Endothelial cell of umbilical vein (primary cell): ENCODE measurements around the gene LOXL3. TPM values are rescaled to one million over a fixed set of nuclear protein-coding genes. Genes with fewer than 3 reads are reported as not detected.

ENCODE experiments used
- BruUV-seq: library from RNA; stranded (reverse); fragments of 400-500 nt; replicated peaks from 2 replicates; lab custom pipeline; 2021; lab: Mats Ljungman, UMichigan
- CTCF ChIA-PET: fragments of 300-600, 350-600 bp; sonication (Branson Sonifier 250); formaldehyde crosslinking; loops from one replicate; lab custom pipeline; 2021; ENCODE audit warnings: antibody characterized with exemption, inconsistent platforms; lab: Charles Lee
- POLR2A ChIA-PET: fragments of 300-600, 350-600 bp; sonication (Branson Sonifier 250); formaldehyde crosslinking; loops from one replicate; lab custom pipeline; 2021; ENCODE audit warnings: antibody characterized with exemption, inconsistent platforms; lab: Charles Lee
- DNase-seq: peaks from one replicate; pipeline ENCODE4 v3.0.0-alpha.2; 2011; ENCODE audit warnings: low read depth, low spot score
- FAIRE-seq: peaks from 2 replicates; lab custom pipeline; 2011; peaks lifted over from hg19 to GRCh38; lab: Jason Lieb, UNC
- H2AFZ ChIP-seq: 2 replicates; pipeline ENCODE4 v1.6.0; 2012; ENCODE audit warnings: low read depth, low read length, control low read depth, inconsistent platforms
- H3K27ac ChIP-seq: 2 replicates; pipeline ENCODE4 v1.5.1; 2011; ENCODE audit warnings: low read depth, mild to moderate bottlenecking, control low read depth, low read length, moderate library complexity; ENCODE audit not compliant: insufficient read depth
- H3K27me3 ChIP-seq, 2 experiments: 2 replicates each; pipeline versions ENCODE4 v1.6.0 to v1.6.1; 2011; ENCODE audit warnings: low read length in 2 of 2, mixed read lengths in 1 of 2; ENCODE audit not compliant: control insufficient read depth in 2 of 2, insufficient read depth in 2 of 2
- H3K36me3 ChIP-seq, 2 experiments: 2 replicates in 1 of 2; 3 replicates in 1 of 2; pipeline ENCODE4 v1.5.1; 2011; ENCODE audit warnings: low read length in 2 of 2, mild to moderate bottlenecking in 1 of 2, moderate library complexity in 1 of 2; ENCODE audit not compliant: control insufficient read depth in 2 of 2, insufficient read depth in 2 of 2; ENCODE audit errors: extremely low read depth in 1 of 2
- H3K4me1 ChIP-seq: 3 replicates; pipeline ENCODE4 v1.5.1; 2011; ENCODE audit warnings: mild to moderate bottlenecking, low read length; ENCODE audit not compliant: control insufficient read depth, insufficient read depth; ENCODE audit errors: extremely low read depth
- H3K4me2 ChIP-seq: 2 replicates; pipeline ENCODE4 v1.6.1; 2011; ENCODE audit warnings: low read length, control low read depth, mixed read lengths; ENCODE audit not compliant: insufficient read depth
- H3K4me3 ChIP-seq, 3 experiments: fragments of 200-600 bp in 1 of 3; sonication (generic), shearing (Covaris generic) in 1 of 3; replicated peaks in 1 of 3; 2 replicates each; pipeline ENCODE4 v1.5.1; 2011 to 2016; ENCODE audit warnings: control low read depth in 3 of 3, low read length in 3 of 3, mild to moderate bottlenecking in 2 of 3, inconsistent platforms in 1 of 3, low read depth in 1 of 3, moderate library complexity in 1 of 3; ENCODE audit not compliant: insufficient read depth in 1 of 3
- H3K79me2 ChIP-seq: 2 replicates; pipeline ENCODE4 v1.6.0; 2012; ENCODE audit warnings: low read length, inconsistent platforms; ENCODE audit not compliant: control insufficient read depth, insufficient read depth
- H3K9ac ChIP-seq: replicated peaks from 2 replicates; pipeline ENCODE3; 2011; ENCODE audit warnings: low read length, control low read depth; ENCODE audit not compliant: insufficient read depth; ENCODE audit errors: extremely low read depth
- H3K9me1 ChIP-seq: replicated peaks from 3 replicates; pipeline ENCODE4 v1.6.0; 2011; ENCODE audit warnings: mild to moderate bottlenecking, low read length; ENCODE audit not compliant: control insufficient read depth, insufficient read depth; ENCODE audit errors: extremely low read depth
- H3K9me3 ChIP-seq: replicated peaks from 2 replicates; pipeline ENCODE4 v1.5.1; 2012; ENCODE audit warnings: low read length, inconsistent platforms; ENCODE audit not compliant: control insufficient read depth, insufficient read depth
- H4K20me1 ChIP-seq: replicated peaks from 2 replicates; pipeline ENCODE3; 2011; ENCODE audit warnings: mild to moderate bottlenecking, low read length; ENCODE audit not compliant: control insufficient read depth, insufficient read depth; ENCODE audit errors: extremely low read depth
- CTCF ChIP-seq, 2 donors: IDR thresholded peaks; 1 replicate in 1 of 2; 2 replicates in 1 of 2; pipeline ENCODE4 v1.5.1; 2011; ENCODE audit warnings: low read length in 2 of 2, mild to moderate bottlenecking in 2 of 2, moderate library complexity in 2 of 2, control low read depth in 1 of 2, inconsistent platforms in 1 of 2, low read depth in 1 of 2; ENCODE audit not compliant: insufficient read depth in 1 of 2; ENCODE audit errors: extremely low read depth in 1 of 2
- EZH2 ChIP-seq: IDR thresholded peaks from 2 replicates; pipeline ENCODE4 v1.6.1; 2012; ENCODE audit warnings: borderline replicate concordance, low read depth, mild to moderate bottlenecking, moderate library complexity, low read length, inconsistent platforms; ENCODE audit not compliant: severe bottlenecking
- FOS ChIP-seq: IDR thresholded peaks from 2 replicates; pipeline ENCODE4 v1.6.1; 2011; ENCODE audit warnings: mild to moderate bottlenecking, low read length, moderate library complexity, borderline replicate concordance; ENCODE audit not compliant: insufficient read depth
- GATA2 ChIP-seq: IDR thresholded peaks from 2 replicates; pipeline ENCODE4 v1.7.0; 2011; ENCODE audit warnings: low read depth, mild to moderate bottlenecking, moderate library complexity, mixed read lengths, low read length; ENCODE audit not compliant: insufficient read length, insufficient read depth
- JUN ChIP-seq: IDR thresholded peaks from 2 replicates; pipeline ENCODE4 v1.6.1; 2011; ENCODE audit warnings: borderline replicate concordance, low read depth; ENCODE audit not compliant: insufficient read length, insufficient read depth
- MAX ChIP-seq: IDR thresholded peaks from 2 replicates; pipeline ENCODE4 v1.6.1; 2011; ENCODE audit not compliant: insufficient read depth, insufficient read length
- MYC ChIP-seq: IDR thresholded peaks from one replicate; pipeline ENCODE4 v1.6.1; 2011; ENCODE audit warnings: mild to moderate bottlenecking, low read depth, low read length
- POLR2A ChIP-seq: IDR thresholded peaks from 2 replicates; pipeline ENCODE4 v1.6.1; 2012; ENCODE audit warnings: low read depth, mild to moderate bottlenecking, control low read depth, low read length
- POLR2AphosphoS5 ChIP-seq: IDR thresholded peaks from 2 replicates; pipeline ENCODE4 v1.6.1; 2012; ENCODE audit warnings: low read depth, mild to moderate bottlenecking, control low read depth, low read length, moderate library complexity; ENCODE audit not compliant: insufficient read depth
- dilution Hi-C: fragments of 300-500 bp; cut with MboI; formaldehyde crosslinking; loops from one replicate; pipeline ENCODE4 v1.15.0; 2019; ENCODE audit warnings: low sequenced_read_pairs; ENCODE audit not compliant: extremely low pct_ligation_motif_present
- intact Hi-C: fragments of 100-400 bp; cut with micrococcal nuclease; formaldehyde crosslinking; loops from one replicate; pipeline ENCODE4 v1.10.0; 2022
- polyA plus RNA-seq, 4 experiments: library from polyadenylated mRNA; depleted of rRNA in 3 of 4; stranded (reverse) in 3 of 4; unstranded in 1 of 4; fragments of >200 nt; gene quantifications; 2 replicates each; pipeline versions ENCODE4 v1.2.1 to v1.2.3, GENCODE V29; 2011 to 2012; ENCODE audit warnings: missing spikeins in 1 of 4
- total RNA-seq: library from RNA; stranded (reverse); gene quantifications from 2 replicates; pipeline ENCODE4 v1.2.3, GENCODE V29; 2021

Gene LOXL3
- total and polyA plus RNA-seq, 2 donors (not counting 3 experiments of a cell fraction or from before 2014, with no cell fraction given), result 0.95 to 1.3 TPM

GRCh38 chr2:74550231-74550630, 3.5 kb downstream of the LOXL3 start:
- Histone ChIP-seq H3K79me2 (no peaks in the 10 kb centered on the region), H3K36me3 (no peaks in the 10 kb centered on the region), H3K4me3 (no peak overlapping the region), H3K9me1 (no peaks in the 10 kb centered on the region), H2AFZ (no peak overlapping the region), H3K9ac (no peak overlapping the region), H3K27me3 (peaks cover 12 to 17% of the 10 kb centered on the region in 2 experiments), H3K9me3 (no peaks in the 10 kb centered on the region), H3K4me1 (peaks cover 14% of the 10 kb centered on the region), H4K20me1 (no peaks in the 10 kb centered on the region), H3K4me2 (no peak overlapping the region), H3K27ac (no peak overlapping the region)
- no peak for DNase-seq
- BruUV-seq, result no TSS peak
- TF ChIP-seq JUN (no peak), MAX (no peak), EZH2 (no peak), POLR2A (no peak), MYC (no peak), CTCF (IDR thresholded peaks at IDR 0.05; ENCODE audit: extremely low read depth in 1 of 2, insufficient read depth in 1 of 2, low read depth in 1 of 2, low read length in 2 of 2) (no peak), FOS (no peak), POLR2AphosphoS5 (no peak), GATA2 (no peak)
- intact Hi-C loops (no loop called here), dilution Hi-C loops (no loop called here)
- no peak for FAIRE-seq
- ChIA-PET POLR2A (no interaction called here), CTCF (no interaction called here)
